HG03558 (cell line): ENCODE measurements around the gene ZSWIM3.

Experiments
- ATAC-seq: cut with Tn5 transposase; IDR thresholded peaks from one replicate; pipeline ENCODE4 v1.9.1; 2021; ENCODE audit warnings: moderate number of reproducible peaks; ENCODE audit not compliant: unreplicated experiment; ENCODE audit errors: extremely low read depth

ZSWIM3 gene

DNA sequence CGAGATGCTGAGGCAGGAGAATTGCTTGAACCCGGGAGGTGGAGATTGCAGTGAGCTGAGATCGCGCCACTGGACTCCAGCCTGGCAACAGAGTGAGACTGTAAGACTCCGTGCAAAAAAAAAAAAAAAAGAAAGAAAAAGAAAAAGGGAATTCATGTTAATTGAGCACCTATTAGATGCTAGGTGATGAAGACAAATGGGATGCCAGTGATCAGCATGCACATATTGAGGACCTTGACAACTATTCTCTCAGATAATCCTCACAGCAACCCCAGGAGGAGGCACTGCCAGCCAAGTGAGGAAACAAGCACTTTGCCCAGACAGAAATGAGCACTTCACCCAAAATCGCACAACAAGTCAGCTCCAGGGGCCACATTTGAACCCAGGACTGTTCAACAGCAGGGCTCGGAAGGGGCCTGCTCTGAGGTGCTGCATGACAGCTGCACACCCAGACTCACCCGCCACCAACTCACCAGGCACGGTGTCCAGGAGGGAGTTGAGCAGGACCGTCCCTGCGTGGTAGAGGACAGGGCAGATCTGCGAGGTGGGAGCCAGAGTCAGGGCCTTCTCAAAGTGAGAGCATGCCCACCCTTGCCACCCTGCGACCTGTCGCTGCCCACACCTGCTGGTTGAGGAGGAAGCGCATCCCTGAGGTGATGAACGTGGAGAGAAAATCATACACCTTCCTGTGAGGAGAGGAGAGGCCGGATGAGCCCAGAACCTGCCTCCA, 50.0 kb downstream of the ZSWIM3 start:
- ATAC-seq: no peak

GRCh38 chr20:45908084-45908483, 50.7 kb downstream of the ZSWIM3 start:
- ATAC-seq: no peak

GRCh38 chr20:45909336-45909808, 52.0 kb downstream of the ZSWIM3 start:
- no peak for ATAC-seq

- no peak for ATAC-seq
Observed at GRCh38 chr20:45909817-45910669, 52.6 kb downstream of the ZSWIM3 start.

GRCh38 chr20:45910670-45911485, 53.5 kb downstream of the ZSWIM3 start:
- peak; percentile 84 for ATAC-seq

DNA sequence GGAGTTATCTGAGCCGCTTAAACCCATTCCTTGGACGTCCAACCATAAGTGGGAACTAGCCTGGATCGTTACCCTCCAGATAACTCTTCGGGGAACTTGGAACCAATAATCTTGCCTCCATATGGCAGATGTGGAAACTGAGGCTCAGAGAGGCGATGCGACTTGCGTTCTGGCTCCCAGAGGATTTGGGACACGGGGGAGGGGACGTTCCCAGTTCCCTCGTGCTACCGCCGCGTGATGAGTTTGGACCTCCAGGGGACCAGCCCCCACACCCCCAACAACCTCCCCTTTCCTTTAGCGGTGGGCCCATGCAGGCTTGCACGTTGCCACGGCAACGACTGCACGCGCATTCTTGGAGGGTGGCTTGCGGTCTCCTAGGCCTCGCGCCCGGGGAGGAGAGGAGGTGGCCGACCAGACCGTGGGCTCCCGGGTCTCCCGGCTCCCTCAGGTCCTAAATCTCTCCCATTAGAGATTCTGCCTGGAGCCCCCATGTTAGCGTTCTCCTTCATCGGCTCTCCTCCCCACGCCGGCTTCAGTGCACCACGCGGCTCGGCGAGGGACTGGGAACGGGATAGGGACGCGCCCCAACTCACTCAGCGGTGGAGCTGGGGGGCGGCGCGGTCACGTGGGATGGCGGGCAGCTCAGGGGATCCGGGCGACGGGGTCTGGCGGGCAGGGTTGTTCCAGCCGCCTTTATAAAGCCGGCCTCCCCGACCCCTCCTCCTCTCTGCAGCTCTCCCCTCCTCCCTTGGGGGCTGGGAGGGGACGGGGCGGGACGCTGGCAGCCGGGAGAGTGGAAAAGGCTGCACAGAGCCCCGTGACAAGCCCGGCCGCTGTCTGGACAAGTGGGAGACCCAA, 54.3 kb downstream of the ZSWIM3 start, which contains the start of gene PLTP:
Gene PLTP, minus strand, starts transcription at position 670 of the 858 bp plus-strand sequence. CDS start 703 bp downstream, outside the sequence.
- no peak for ATAC-seq

GRCh38 chr20:45912344-45912682, 54.9 kb downstream of the ZSWIM3 start:
- no peak for ATAC-seq

GRCh38 chr20:45913116-45913515, 55.7 kb downstream of the ZSWIM3 start:
- no peak for ATAC-seq

DNA sequence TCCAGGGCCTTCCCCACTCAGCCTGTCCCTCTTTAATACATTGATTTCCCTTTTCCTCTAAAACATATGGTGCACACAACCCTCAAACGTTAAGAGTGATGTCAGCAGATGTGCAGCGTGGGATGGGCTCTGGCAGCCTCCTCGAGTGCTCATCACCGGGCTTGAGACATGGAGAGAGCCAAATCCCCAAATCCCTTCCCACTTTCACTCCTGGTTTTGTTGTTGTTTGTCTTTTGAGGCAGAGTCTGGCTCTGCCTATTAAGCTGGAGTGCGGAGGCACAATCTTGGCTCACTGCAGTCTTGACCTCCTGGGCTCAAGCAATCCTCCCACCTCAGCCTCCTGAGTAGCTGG, 60.4 kb downstream of the ZSWIM3 start:
- no peak for ATAC-seq

DNA sequence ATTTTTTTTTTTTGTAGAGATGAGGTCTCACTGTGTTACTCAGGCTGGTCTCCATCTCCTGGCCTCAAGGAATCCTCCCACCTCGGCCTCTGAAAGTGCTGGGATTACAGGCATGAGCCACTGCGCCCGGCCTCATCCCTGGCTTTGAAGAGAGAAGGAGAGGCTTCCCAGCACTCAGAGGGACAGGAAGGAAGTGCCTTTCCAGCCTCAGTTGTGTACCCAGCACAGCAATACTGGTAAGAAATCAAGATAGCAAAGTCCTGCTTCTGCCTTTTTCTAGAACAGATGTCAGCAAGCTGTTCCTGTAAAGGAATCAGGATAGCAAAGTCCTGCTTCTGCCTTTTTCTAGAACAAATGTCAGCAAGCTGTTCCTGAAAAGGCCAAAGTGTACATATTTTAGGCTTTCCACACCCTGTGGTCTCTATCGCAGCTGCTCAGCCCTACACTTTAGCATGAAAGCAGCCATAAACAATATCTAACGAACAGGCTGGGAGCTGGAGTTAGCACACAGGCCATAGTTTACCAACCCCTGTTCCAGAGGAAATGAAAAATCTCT, 60.8 kb downstream of the ZSWIM3 start:
- ATAC-seq: no peak

DNA sequence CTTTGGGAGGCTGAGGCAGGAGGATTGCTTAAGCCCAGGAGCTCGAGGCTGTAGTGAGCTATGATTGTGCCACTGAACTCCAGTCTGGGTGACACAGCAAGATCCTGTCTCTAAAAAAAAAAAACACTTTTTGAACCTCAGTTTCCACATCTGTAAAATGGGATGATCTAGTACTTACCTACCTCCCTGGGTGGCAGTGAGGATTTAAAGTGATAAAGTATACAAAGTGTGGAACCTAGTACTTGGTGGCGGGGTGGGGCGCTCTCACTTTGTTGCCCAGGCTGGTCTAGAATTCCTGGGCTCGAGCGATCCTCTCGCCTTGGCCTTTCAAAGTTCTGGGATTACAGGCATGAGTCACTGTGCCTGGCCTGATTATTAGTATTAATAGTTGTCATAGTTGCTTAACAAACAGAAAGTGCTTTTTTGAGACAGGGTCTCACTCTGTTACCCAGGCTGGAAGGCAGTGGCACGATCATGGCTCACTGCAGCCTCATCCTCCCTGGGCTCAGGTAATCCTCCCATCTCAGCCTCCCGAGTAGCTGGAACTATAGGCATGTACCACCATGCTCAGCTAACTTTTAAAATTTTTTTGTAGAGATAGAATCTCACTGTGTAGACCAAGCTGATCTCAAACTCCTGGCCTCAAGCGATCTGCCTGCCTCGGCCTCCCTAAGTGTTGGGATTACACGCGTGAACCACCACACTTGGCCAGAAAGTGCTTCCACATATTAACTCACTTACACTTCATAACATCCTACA, 61.5 kb downstream of the ZSWIM3 start:
- no peak for ATAC-seq

DNA sequence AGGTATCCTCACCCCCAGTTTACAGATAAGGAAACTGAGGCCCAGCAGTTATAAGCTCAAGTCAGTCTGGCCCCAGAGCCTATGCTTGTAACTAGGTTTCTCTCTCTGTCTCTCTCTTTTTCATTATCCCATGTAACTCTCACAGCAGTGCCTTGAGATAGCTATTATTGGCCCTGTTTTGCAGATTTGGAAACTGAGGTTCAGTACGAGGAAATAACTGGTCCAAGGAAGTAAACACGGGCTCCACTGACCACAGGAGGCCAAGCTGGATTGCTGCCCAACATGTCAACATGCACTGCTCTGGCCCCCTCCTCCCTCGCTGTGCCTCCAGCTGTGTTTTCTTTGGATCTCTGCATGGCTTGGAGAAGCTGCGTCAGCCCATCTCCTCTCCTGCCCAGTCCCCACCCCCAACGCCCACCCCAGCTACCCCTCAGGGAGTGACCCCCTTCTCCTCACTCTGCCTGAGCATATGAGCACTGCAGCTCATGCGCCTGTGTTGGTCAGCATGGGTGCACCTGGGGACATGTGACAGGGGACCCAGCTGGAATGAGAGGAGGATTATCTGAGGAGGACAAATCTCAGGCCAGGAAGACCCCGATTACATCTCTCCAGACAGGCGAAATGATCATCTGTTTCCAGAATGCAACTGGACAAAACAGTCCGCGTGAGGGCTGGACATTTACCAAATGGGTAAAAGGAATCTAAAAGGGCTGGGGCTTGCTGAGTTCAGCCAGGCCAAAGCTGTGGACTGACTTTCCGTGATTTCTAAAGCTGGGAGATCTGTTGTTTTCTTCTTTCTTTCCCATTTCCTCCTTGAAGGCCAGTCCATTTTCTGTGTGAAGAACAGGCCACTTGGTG, 62.4 kb downstream of the ZSWIM3 start:
- no peak for ATAC-seq

DNA sequence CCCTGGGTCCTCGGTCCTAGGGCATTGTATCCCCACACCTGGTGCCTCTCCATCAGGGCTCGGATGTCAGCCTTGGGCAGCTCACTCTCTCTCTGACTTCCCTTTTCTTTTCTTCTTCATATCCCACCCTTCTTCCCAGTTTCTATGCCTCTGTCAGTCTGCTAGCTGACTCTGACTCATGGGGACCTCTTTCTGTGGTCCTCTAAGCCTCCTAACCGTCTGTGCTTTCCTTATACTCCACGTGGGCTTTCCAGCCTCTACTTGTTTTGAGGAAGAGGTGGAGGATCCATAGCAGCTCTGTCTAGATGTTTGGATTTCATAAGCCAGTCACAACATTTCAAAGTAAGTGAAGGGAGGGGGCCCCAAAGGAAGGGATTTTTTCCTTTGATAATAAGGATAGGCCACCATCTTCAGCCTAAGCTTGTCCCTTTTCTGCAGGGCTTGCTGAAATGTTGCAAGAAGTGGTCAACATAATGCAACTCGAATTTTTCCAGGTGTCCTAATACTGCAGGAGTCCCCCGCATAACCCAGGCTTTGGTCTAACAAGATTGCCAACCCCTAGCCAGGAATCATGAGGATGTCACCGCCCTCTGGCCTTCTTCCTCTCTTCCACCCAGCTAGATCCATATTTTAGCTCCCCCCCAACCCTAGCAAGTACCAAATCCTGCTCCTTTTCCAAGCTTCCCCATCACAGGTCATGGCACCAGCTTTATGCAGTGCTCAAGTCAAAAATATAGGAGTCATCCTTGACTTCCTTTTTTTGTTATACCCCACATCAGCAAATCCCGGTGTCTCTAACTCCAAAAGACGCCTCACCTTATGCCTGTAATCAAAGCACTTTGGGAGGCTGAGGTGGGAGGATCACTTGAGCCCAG, 63.3 kb downstream of the ZSWIM3 start:
- ATAC-seq: no peak

- no peak for ATAC-seq
Observed at GRCh38 chr20:45921337-45922189, 64.1 kb downstream of the ZSWIM3 start.

- no peak for ATAC-seq
Observed at GRCh38 chr20:45924391-45925261, 67.2 kb downstream of the ZSWIM3 start.
